Measurements from ENCODE around the gene UBIAD1.

DNA sequence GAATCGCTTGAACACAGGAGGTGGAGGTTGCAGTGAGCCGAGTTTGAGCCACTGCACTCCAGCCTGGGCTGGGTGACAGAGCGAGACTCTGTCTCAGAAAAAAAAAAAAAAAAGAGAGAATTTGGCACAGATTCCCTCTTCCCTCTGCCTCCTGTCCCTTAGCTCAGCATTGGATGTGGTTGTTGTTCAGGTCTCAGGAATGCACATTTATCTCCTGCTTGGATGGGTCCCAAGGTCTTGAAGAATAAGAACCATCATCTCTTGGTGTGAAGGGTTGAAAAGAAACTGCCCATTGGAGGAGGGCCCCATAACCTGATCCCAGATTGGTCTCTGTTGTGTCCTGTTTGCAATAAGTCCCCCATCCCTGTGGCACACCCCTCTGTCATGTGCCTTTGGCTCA, 34.9 kb downstream of the UBIAD1 start:
- TF ChIP-seq, protein P1, sequence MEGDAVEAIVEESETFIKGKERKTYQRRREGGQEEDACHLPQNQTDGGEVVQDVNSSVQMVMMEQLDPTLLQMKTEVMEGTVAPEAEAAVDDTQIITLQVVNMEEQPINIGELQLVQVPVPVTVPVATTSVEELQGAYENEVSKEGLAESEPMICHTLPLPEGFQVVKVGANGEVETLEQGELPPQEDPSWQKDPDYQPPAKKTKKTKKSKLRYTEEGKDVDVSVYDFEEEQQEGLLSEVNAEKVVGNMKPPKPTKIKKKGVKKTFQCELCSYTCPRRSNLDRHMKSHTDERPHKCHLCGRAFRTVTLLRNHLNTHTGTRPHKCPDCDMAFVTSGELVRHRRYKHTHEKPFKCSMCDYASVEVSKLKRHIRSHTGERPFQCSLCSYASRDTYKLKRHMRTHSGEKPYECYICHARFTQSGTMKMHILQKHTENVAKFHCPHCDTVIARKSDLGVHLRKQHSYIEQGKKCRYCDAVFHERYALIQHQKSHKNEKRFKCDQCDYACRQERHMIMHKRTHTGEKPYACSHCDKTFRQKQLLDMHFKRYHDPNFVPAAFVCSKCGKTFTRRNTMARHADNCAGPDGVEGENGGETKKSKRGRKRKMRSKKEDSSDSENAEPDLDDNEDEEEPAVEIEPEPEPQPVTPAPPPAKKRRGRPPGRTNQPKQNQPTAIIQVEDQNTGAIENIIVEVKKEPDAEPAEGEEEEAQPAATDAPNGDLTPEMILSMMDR (IDR thresholded peaks at IDR 0.05; ENCODE audit: borderline replicate concordance, extremely low read depth, low read length, poor library complexity, severe bottlenecking): no peak
- no peak for TF ChIP-seq EZH2 (IDR thresholded peaks at IDR 0.05; ENCODE audit: borderline replicate concordance, low read depth, low read length, severe bottlenecking)

Measured in DND-41 (cell line).